ENCODE measurements around the gene MTAP.

MTAP gene

GRCh38 chr9:21969011-21969940, 166.8 kb downstream of the MTAP start:
- no peak for DNase-seq

- no peak for DNase-seq
These were observed 167.7 kb downstream of the MTAP start for GRCh38 chr9:21969951-21970799.

GRCh38 chr9:21970800-21971640, 168.6 kb downstream of the MTAP start:
- DNase-seq, result no peak

- no peak for DNase-seq
These were observed 169.9 kb downstream of the MTAP start for GRCh38 chr9:21972361-21972760.

DNA sequence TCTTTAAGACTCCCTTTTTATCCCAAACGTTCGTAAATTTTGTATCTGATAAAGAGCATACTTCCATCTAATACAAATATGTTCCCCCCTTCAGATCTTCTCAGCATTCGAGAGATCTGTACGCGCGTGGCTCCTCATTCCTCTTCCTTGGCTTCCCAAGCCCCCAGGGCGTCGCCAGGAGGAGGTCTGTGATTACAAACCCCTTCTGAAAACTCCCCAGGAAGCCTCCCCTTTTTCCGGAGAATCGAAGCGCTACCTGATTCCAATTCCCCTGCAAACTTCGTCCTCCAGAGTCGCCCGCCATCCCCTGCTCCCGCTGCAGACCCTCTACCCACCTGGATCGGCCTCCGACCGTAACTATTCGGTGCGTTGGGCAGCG, 171.9 kb downstream of the MTAP start:
- DNase-seq, result no peak

- peak in 3 of 56 donors; percentile 13 to 51 (median 28) for DNase-seq
These were observed 172.4 kb downstream of the MTAP start for GRCh38 chr9:21974722-21975409.

GRCh38 chr9:21976334-21976875, 174.0 kb downstream of the MTAP start:
- DNase-seq, result no peak

- DNase-seq, result no peak
These were observed 180.0 kb downstream of the MTAP start for GRCh38 chr9:21982391-21982790.

DNA sequence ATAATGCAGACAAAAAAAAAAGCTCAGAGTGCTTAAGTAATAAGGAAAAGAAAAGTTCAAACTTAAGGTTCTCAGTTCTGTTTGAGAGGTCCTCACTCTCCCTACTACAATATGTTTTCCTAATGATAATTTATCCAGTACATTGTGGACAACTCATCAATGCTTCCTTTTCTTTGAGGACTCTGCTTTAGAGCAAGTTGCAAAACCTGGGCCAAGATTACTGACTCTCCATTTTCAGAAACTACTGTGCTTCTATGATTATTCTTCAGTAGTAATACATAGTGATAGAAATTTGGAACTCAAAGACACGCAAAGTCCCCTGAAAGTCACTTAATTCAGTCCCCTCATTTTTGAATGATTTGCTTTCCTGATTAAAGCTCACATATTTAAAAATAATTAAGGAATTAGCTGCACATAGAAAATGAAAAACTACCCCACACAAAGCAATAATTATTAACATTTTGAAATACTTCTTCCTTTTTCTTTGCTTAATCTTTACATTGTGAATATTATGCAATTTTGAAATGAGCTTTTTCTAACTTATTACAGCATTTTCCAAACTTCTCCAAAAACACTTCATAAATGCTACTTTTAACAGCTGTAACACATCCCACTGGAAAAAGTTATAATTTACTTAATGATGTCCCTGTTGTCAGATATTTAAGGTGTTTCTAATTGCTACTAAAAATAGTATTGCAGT, 180.6 kb downstream of the MTAP start:
- DNase-seq, result no peak

- no peak for DNase-seq
These were observed 181.1 kb downstream of the MTAP start for GRCh38 chr9:21983561-21983935.

DNA sequence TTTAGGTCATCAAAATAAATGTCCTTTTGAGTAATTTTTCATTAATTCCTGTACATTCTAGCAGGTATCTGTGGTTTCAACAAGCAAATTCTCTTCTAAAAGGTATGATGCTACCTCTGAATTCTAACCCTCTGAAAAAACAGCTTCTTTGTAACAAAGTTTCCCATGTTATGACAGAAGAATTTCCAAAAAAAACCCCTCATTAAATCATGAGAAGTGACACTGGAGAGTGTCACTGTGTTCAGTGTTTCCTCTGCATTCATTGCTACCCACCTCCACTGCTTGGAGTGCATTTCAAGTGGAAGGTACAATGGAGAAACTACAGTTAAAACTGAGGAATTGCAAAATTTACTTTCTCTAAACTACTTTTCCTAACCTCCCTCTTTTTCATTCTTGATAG, 181.7 kb downstream of the MTAP start:
- DNase-seq, result no peak

DNA sequence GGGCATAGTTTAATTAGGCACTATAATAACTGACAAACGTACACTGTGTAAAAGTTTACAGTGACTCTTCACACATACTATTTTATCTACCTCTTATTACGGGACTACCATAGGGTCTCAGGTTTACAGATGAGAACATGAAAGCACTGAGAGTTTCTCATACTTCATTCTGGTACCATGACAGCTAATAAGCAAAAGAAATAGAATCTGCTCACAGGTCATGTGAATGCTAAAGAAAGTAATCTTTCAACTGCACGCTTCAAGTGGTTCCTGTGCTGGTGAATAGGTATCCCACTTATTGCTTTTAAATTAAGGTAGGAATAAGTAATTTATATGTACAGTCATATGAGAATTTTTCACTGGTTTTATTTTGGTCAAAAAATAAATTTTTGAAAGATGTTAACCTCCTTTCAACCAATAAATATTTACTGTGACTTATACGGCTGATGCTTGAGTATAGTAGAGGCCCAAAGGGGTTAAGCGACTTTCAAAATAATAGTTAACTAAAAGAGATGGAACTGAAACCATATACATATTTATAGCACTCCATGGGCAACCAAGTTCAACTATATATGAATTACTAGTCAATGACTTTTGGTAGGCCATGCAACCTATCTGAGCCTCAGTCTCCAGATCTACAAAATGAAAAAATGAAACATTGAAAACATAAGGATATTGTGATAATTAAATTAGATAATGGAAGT, 183.7 kb downstream of the MTAP start:
- no peak for DNase-seq
